Midbrain (tissue), 1 donor: ENCODE data around the gene DDT.
"Not testable (repeated sequence)": the region's sequence is repeated elsewhere in the genome, so short reads cannot be mapped to it uniquely, and the experiment has no call there.

Source experiments
- DNase-seq: peaks from one replicate; lab custom pipeline; 2025; lab: John Stamatoyannopoulos, UW

Gene DDT

GRCh38 chr22:23974345-23974744, at the start of gene DDT:
Gene DDT, minus strand, starts transcription at chr22:23974441. Its CDS starts 27 bp downstream, at chr22:23974414.
- not testable (repeated sequence) for DNase-seq

GRCh38 chr22:24023204-24023789, 49.1 kb upstream of the DDT start:
- no peak for DNase-seq

- DNase-seq, result no peak
Measured at GRCh38 chr22:24021304-24021703, 47.1 kb upstream of the DDT start.

- DNase-seq, result no peak
Measured at GRCh38 chr22:24016156-24016555, 41.9 kb upstream of the DDT start.

GRCh38 chr22:24011735-24012068, 37.5 kb upstream of the DDT start:
- DNase-seq, result no peak

GRCh38 chr22:24010018-24010391, 35.8 kb upstream of the DDT start:
- no peak for DNase-seq

GRCh38 chr22:24009227-24010017, 35.2 kb upstream of the DDT start:
- no peak for DNase-seq

- DNase-seq, result no peak
Measured at GRCh38 chr22:24008381-24009226, 34.4 kb upstream of the DDT start.

- no peak for DNase-seq
Measured at GRCh38 chr22:24008022-24008283, 33.7 kb upstream of the DDT start.

GRCh38 chr22:24007253-24008021, 33.2 kb upstream of the DDT start:
- DNase-seq, result no peak

- no peak for DNase-seq
Measured at GRCh38 chr22:24006914-24007214, 32.6 kb upstream of the DDT start.

GRCh38 chr22:24006207-24006913, 32.1 kb upstream of the DDT start:
- DNase-seq, result no peak

- peak; percentile 36 for DNase-seq
Measured at GRCh38 chr22:24005201-24005600, 31.0 kb upstream of the DDT start, which contains the start of gene GSTT4. Gene GSTT4, minus strand, starts transcription at chr22:24005453. Its CDS starts 97 bp downstream, at chr22:24005356.

- no peak for DNase-seq
Measured at GRCh38 chr22:24003887-24004286, 29.6 kb upstream of the DDT start.

- no peak for DNase-seq
Measured at GRCh38 chr22:24002851-24003250, 28.6 kb upstream of the DDT start.

- DNase-seq, result no peak
Measured at GRCh38 chr22:24002272-24002671, 28.0 kb upstream of the DDT start.

- DNase-seq, result no peak
Measured at GRCh38 chr22:24001314-24001713, 27.1 kb upstream of the DDT start.

GRCh38 chr22:23999779-24000178, 25.5 kb upstream of the DDT start:
- not testable (repeated sequence) for DNase-seq

GRCh38 chr22:23997092-23997491, 22.9 kb upstream of the DDT start:
- no peak for DNase-seq

GRCh38 chr22:23993581-23994177, 19.4 kb upstream of the DDT start:
- not testable (repeated sequence) for DNase-seq

GRCh38 chr22:23993080-23993479, 18.8 kb upstream of the DDT start:
- not testable (repeated sequence) for DNase-seq
